Right cardiac atrium (tissue), 5 donors: ENCODE data around the gene GRB10. TPM values are rescaled to one million over a fixed set of nuclear protein-coding genes. Genes with fewer than 3 reads are reported as not detected.

Experiments
- ATAC-seq, 2 donors: fragments of 200-7000 bp; cut with Tn5 transposase; one replicate each; pipeline versions ENCODE4 v1.8.0 to v1.9.1; 2020; ENCODE audit warnings: moderate library complexity in 2 of 2, mild to moderate bottlenecking in 1 of 2
- DNase-seq, 3 donors: peaks; one replicate each; pipeline ENCODE4 v3.0.0-alpha.2; 2020
- H3K27ac ChIP-seq: one replicate; pipeline ENCODE4 v1.5.1; 2013; ENCODE audit warnings: mild to moderate bottlenecking, low read length, control low read depth, moderate library complexity
- H3K27me3 ChIP-seq: one replicate; pipeline ENCODE4 v1.6.1; 2013; ENCODE audit not compliant: control insufficient read depth, insufficient read depth
- H3K4me1 ChIP-seq: one replicate; pipeline ENCODE4 v1.6.1; 2013; ENCODE audit warnings: low read length; ENCODE audit not compliant: control insufficient read depth, insufficient read depth
- H3K4me3 ChIP-seq: one replicate; pipeline ENCODE4 v1.5.1; 2013; ENCODE audit warnings: low read length, control low read depth
- H3K9me3 ChIP-seq: one replicate; pipeline ENCODE4 v1.6.1; 2013; ENCODE audit warnings: low read length; ENCODE audit not compliant: control insufficient read depth
- WGBS: extraction: QIAGEN DNeasy Blood & Tissue Kit; methylation state at CpG from one replicate; pipeline ENCODE4 v1.1.7; 2013; 5-methylcytosine and 5-hydroxymethylcytosine counted together
- intact Hi-C, 4 donors: fragments of 100-400 bp; cut with DNase I; formaldehyde crosslinking; loops; one replicate each; pipeline versions ENCODE4 v1.11.0 to v1.14.0; 2022 to 2023
- polyA plus RNA-seq: library from polyadenylated mRNA; stranded (reverse); fragments of 200-250 nt; gene quantifications from one replicate; pipeline ENCODE4 v1.2.3, GENCODE V29; 2013
- total RNA-seq, 4 donors: library from RNA; stranded (reverse); fragmentation: NEBNext Ultra II Directional; extraction: Animal tissue kit (Norgen Biotek cat#: 25700); gene quantifications; one replicate each; pipeline ENCODE4 v1.2.1, GENCODE V29; 2021
- donor health status: healthy with polysubstance abuse.
- donor health status: DM: no; HTN: yes; CAD: no.
- donor health status: DM: no; HTN: no; CAD: no.
- donor health status: DM: no; HTN: yes; CAD: no; lungs with severe emphysema.
- donor health status: DM: yes; HTN: yes; CAD: no.

The GRB10 gene
- total and polyA plus RNA-seq, 5 donors: 35.2 to 86.0 (median 60.2) TPM

DNA sequence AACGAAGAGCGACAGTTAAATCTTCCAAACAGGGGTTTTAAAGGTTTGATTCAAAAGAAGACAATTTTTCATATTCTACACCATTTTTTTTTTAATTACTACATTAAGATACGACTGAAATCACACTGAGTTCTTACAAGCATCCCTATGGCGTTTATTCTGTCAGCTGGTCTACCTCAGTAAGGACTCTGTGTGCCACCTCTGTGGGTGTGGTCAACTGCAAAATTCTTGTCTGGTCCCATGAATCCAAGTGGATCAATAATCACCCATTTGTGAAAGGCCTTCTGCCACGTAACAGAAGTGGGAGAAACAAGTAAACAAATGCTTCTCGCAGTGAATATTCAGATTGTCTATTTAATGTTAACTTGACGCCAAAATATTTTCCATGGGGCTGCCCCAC lies 104.1 kb downstream of the GRB10 start:
- DNase-seq (no peak), ATAC-seq (no peak)
- Histone ChIP-seq H3K27ac (no peak overlapping the region), H3K9me3 (no peaks in the 10 kb centered on the region), H3K4me3 (no peak overlapping the region), H3K4me1 (peaks cover 15% of the 10 kb centered on the region), H3K27me3 (no peaks in the 10 kb centered on the region)
- WGBS: 79% methylated on average over 7 of the region's 7 CpGs
- intact Hi-C loops: loop anchor here in 3 of 4 donors (5.0 to 10.0 kb wide), 4 partner anchors 64 to 466 kb away; no protein-coding TSS in a partner anchor

DNA sequence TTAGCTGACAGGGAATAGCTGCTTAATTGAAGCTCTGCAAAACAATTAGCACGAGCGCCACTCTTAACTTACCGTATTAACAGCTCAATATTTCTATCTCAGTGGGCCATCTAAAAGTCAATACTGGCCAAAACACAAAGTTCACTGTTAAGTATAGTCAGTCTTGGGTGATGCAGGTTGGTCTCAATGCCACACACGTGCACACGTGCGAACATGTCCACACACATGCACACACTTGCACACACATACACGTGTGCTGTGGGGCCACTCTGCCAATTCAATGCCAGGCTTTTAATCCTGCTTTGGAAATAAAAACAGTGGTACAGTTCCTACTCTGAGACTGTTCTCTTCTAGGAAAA lies 105.1 kb downstream of the GRB10 start:
- H3K27ac ChIP-seq: no peak overlapping the region
- H3K4me1 ChIP-seq: peaks cover 15% of the 10 kb centered on the region

DNA sequence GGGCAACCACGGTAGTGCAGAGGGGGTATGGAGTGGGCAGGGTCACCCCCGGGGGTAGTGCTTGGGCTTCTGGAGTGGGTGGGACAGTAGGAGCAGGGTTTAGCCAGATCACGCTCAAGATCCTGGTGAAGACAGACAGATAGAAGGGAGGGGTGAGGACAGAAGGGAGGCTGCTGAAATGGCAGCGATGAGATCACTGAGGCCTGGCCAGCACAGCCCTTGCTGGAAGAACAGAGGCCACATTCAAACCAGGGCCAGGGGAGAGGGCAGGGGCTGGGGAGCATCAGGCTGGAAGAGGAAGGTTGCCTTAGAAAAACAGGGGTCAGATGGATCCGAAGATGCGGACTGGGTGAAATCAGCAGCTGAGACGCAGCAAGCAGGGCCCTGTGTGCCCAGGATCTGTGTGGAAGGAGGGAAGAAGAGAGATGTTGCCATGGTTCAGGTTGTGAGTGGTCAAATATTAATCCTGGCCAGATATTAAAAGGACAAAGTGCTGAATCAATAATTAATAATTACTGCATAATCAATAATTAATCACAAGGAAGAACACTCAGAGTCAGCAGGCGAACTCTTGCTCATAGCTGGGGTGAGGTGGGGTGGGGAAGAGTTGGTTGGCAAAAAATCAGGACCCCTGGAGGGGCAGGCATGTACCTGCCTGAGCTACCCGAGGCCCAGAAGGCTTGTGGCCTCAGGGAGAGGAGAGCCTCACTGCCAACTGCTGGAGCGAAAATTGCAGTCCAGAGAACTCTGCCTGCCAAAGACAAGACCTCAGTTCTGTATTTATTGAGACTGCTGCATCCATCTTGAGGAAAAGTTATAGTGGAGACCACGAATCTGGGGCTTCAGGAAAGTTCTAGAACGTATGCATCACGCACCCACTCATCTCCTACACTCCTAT lies 105.7 kb downstream of the GRB10 start:
- Histone ChIP-seq H3K27ac (peak overlapping the region; percentile 5), H3K4me3 (no peak overlapping the region), H3K4me1 (peaks cover 15% of the 10 kb centered on the region), H3K27me3 (no peaks in the 10 kb centered on the region), H3K9me3 (no peaks in the 10 kb centered on the region)
- WGBS: 58% methylated on average over 13 of the region's 13 CpGs
- ATAC-seq (peak; percentile 23 to 28), DNase-seq (no peak)
- intact Hi-C loops: loop anchor here in 3 of 4 donors (5.0 to 10.0 kb wide), 4 partner anchors 62 to 468 kb away; no protein-coding TSS in a partner anchor

More for the DNA sequence above, 105.1 kb downstream of the GRB10 start:
- 66% methylated on average over 7 of the region's 7 CpGs for WGBS
- H3K27me3 ChIP-seq: no peaks in the 10 kb centered on the region
- intact Hi-C loops: loop anchor here in 3 of 4 donors (5.0 to 10.0 kb wide), 4 partner anchors 63 to 467 kb away; no protein-coding TSS in a partner anchor
- DNase-seq (no peak), ATAC-seq (no peak)
- H3K4me3 ChIP-seq: no peak overlapping the region
- no peaks in the 10 kb centered on the region for H3K9me3 ChIP-seq

DNA sequence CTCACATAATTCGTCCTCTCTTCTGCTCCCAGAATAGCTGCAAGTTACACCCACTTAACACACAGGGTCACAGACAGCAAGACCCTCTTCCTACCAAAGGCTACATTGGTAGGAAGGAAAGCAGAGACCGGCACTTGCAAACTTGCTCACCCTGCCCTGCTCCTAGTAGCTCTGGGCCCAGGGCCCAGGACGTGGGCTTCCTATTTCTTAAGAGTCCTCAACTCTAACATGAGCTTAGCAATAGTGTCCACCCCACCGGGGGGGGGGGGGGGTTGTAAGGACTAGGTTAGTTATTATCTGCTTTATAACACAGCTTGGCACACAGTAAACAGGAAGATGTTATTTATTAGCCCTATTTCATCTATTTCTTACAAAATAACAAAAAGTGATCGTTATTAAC lies 106.6 kb downstream of the GRB10 start:
- DNase-seq: no peak
- no peaks in the 10 kb centered on the region for H3K9me3 ChIP-seq
- no peak overlapping the region for H3K4me3 ChIP-seq
- ATAC-seq: peak in 1 of 2 donors; percentile 24
- H3K27me3 ChIP-seq: no peaks in the 10 kb centered on the region
- no peak overlapping the region for H3K27ac ChIP-seq
- peaks cover 16% of the 10 kb centered on the region for H3K4me1 ChIP-seq
- 40% methylated on average over 5 of the region's 5 CpGs for WGBS
- intact Hi-C loops: loop anchor here in 3 of 4 donors (5.0 to 10.0 kb wide), 4 partner anchors 61 to 469 kb away; no protein-coding TSS in a partner anchor

DNA sequence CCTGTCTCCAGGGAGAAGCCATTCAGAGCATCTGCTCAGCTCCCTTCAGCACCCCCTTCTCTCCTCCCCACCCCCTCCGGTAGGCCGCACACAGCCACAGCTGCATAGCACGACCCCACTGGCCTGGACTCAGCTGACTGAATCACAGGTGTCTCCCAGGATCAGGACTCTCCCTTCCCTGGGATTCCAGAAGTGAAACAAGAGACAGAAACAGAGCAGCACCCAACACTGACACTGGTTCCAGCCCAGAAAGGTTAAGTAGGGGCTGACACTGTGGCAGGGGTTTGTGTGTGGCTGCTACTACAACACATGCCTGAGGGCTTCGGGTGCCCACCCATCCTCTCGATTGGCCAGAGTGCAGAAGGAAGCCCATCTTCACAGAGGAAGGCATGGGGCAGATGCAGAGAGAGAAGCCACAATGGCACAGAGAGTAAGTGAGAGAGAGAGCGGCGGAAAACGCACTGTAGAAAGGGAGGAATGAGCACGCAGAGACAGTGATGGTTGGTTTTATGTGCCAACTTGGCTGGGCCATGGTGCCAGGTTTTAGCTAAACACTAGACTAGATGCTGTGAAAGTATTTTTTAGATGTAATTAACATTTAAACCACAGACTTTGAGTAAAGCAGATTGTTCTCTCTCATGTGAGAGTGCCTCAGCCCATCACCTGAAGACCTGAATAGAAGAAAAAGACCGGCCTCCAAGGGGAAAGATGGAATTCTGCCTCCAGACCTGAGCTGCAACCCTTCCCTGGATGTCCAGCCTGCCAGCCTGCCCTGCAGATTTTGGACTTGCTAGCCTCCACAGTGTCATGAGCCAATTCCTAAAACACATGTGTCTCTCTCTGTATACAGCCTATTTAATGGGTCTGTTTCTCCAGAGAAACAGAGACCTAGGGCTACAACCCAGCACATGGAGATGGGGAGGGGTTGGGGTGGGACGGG lies 107.5 kb downstream of the GRB10 start:
- WGBS: 70% methylated on average over 11 of the region's 11 CpGs
- H3K27ac ChIP-seq: no peak overlapping the region

DNA sequence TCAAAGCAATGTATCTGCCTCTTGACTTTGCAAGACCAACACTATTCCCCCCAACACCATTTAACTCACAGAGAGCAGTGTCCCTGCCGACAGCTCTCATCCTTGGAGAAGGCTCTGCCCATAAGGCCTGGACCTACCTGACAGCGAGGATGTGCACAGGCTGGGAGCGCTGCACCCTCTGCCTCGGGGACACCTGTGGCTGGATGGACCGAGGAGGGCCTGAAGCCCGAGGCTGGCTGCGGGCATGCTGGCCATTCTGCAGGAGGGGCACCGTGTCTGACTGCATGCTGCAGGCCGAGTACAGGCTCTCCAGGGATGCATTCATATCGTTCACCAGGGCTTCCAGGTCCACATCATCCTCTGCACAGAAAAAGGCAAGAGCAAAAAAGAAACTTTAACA lies 108.4 kb downstream of the GRB10 start:
- H3K4me3 ChIP-seq: no peak overlapping the region
- DNase-seq: no peak
- WGBS: 85% methylated on average over 10 of the region's 10 CpGs
- no peak for ATAC-seq
- no peaks in the 10 kb centered on the region for H3K9me3 ChIP-seq
- no peaks in the 10 kb centered on the region for H3K27me3 ChIP-seq
- peaks cover 22% of the 10 kb centered on the region for H3K4me1 ChIP-seq
- no peak overlapping the region for H3K27ac ChIP-seq
- intact Hi-C loops: loop anchor here in 3 of 4 donors (10.0 kb wide), 3 partner anchors 59 to 471 kb away; no protein-coding TSS in a partner anchor

More for the DNA sequence above, 107.5 kb downstream of the GRB10 start:
- intact Hi-C loops: loop anchor here in 3 of 4 donors (5.0 to 10.0 kb wide), 4 partner anchors 60 to 470 kb away; no protein-coding TSS in a partner anchor
- Histone ChIP-seq H3K9me3 (no peaks in the 10 kb centered on the region), H3K27me3 (no peaks in the 10 kb centered on the region), H3K4me3 (no peak overlapping the region), H3K4me1 (peaks cover 17% of the 10 kb centered on the region)
- DNase-seq (no peak), ATAC-seq (no peak)

DNA sequence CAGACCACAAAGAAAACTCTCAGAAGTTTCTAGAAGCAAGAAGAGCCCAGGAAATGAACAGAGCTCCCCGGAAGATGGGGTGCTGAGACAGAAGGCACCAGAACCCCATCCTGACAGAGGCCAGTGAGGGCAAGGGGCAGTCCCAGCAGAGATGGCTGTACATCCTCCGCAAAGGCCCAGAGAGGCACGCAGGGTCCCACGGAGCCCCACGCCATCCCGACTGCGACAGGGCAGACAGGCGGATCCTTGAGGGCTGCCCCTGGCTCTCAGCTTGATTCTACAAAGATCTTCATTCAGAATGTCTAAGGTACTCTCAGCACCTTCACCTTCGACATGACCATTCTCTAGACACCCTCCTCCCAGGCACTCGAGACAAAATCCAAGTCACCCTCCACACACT lies 109.6 kb downstream of the GRB10 start:
- ATAC-seq: no peak
- Histone ChIP-seq H3K27me3 (no peaks in the 10 kb centered on the region), H3K27ac (no peak overlapping the region), H3K4me1 (peaks cover 21% of the 10 kb centered on the region), H3K9me3 (no peaks in the 10 kb centered on the region), H3K4me3 (no peak overlapping the region)
- WGBS: 93% methylated on average over 10 of the region's 10 CpGs
- intact Hi-C loops: loop anchor here in 3 of 4 donors (10.0 kb wide), 3 partner anchors 58 to 472 kb away; no protein-coding TSS in a partner anchor
- no peak for DNase-seq

DNA sequence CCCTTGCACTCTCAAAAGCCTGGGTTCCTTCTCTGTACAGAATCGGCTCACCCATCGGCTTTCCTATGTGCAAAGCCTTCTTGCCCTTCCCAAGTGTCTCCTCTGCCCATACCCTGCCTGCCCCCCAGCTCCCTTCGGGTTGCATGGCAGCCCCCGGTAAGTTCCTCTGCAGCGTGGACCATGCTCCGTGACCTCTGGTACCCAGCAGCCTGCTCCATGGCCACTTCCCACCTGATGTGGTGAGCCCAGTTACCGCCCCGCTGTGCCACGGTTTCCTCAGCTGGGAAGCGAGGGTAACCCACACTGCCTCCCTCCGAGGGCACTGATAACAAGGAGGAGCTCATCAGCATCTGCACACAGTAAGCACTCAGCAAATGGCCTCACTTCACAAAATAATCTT lies 110.7 kb downstream of the GRB10 start:
- intact Hi-C loops: loop anchor here in 3 of 4 donors (10.0 kb wide), 3 partner anchors 57 to 473 kb away; no protein-coding TSS in a partner anchor
- whole genome bisulfite sequencing: 91% methylated on average over 11 of the region's 11 CpGs
- Histone ChIP-seq H3K27me3 (no peaks in the 10 kb centered on the region), H3K4me3 (no peak overlapping the region), H3K4me1 (peaks cover 18% of the 10 kb centered on the region), H3K27ac (no peak overlapping the region), H3K9me3 (no peaks in the 10 kb centered on the region)
- ATAC-seq: no peak
- no peak for DNase-seq

DNA sequence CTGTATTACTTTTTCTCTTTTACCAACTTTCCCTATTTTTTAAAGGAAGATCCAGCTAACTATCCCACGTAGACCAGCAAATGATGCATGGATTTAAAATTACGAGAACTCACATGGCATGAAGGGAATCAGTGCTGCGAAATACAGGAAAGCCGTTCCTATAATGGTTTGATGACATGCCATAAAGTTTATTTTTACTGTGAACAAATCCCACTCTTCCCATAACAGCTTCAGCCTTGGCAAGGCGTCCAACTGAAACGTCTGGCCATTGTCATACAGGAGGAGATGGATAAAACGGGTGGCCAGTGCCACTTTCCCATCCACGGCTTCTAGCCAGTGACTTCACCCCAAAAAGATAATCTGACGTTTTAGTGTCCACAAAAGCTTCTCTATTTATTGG lies 111.3 kb downstream of the GRB10 start:
- H3K4me1 ChIP-seq: peaks cover 12% of the 10 kb centered on the region
- no peaks in the 10 kb centered on the region for H3K9me3 ChIP-seq
- intact Hi-C loops: loop anchor here in 3 of 4 donors (10.0 kb wide), 3 partner anchors 57 to 473 kb away; no protein-coding TSS in a partner anchor
- H3K27me3 ChIP-seq: no peaks in the 10 kb centered on the region
- H3K27ac ChIP-seq: no peak overlapping the region
- no peak for DNase-seq
- no peak for ATAC-seq
- WGBS: 39% methylated on average over 9 of the region's 9 CpGs
- H3K4me3 ChIP-seq: no peak overlapping the region

DNA sequence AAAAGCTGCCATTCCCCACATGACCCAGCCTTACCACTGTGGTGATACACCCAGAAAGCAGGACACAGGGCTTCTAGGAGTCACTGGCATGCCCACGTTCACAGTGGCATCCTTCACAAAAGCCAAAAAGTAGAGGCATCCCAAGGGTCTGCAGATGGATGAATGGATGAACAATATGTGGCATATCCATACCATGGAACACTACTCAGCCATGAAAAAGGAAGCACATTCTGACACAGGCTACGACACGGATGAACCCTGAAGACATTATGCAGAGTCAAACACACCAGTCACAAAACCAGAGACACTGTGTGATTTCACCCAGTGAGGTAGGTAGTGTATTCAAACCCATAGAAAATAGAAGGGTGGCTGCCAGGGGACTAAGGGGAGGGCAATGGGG lies 112.8 kb downstream of the GRB10 start:
- Histone ChIP-seq H3K9me3 (no peaks in the 10 kb centered on the region), H3K27ac (no peak overlapping the region), H3K27me3 (no peaks in the 10 kb centered on the region), H3K4me1 (peaks cover 22% of the 10 kb centered on the region), H3K4me3 (no peak overlapping the region)
- WGBS: 26% methylated on average over 3 of the region's 3 CpGs
- DNase-seq (no peak), ATAC-seq (no peak)
- intact Hi-C loops: loop anchor here (5.0 to 10.0 kb wide), 4 partner anchors 43 to 475 kb away; no protein-coding TSS in a partner anchor
